Natural killer cell (primary cell): ENCODE results near the gene OGT. TPM values are rescaled to one million over a fixed set of nuclear protein-coding genes. Genes with fewer than 3 reads are reported as not detected.
A peak's percentile ranks its signal among the peaks of the same experiment; 100 is the strongest.

ENCODE experiments used
- ATAC-seq, 3 donors: fragments of 150-1000 bp in 2 of 3; fragments of 200-7000 bp in 1 of 3; cut with Tn5 transposase; 1 replicate in 1 of 3; 2 replicates in 2 of 3; pipeline ENCODE4 v1.10.0; 2021; ENCODE audit warnings: mild to moderate bottlenecking in 2 of 3, moderate library complexity in 2 of 3
- DNase-seq, 2 donors: peaks; one replicate each; pipeline versions ENCODE4 v3.0.0 to v3.0.0-alpha.2; 2013 to 2021; ENCODE audit warnings: mixed read lengths in 1 of 2
- H3K27ac ChIP-seq: one replicate; pipeline ENCODE4 v1.5.1; 2013; ENCODE audit warnings: mild to moderate bottlenecking, low read length
- H3K27me3 ChIP-seq: one replicate; pipeline ENCODE4 v1.6.1; 2013; ENCODE audit warnings: low read length; ENCODE audit not compliant: control insufficient read depth, insufficient read depth
- H3K36me3 ChIP-seq: one replicate; pipeline ENCODE4 v1.6.1; 2013; ENCODE audit warnings: low read length; ENCODE audit not compliant: control insufficient read depth, insufficient read depth
- H3K4me1 ChIP-seq: one replicate; pipeline ENCODE4 v1.6.1; 2013; ENCODE audit warnings: low read length; ENCODE audit not compliant: control insufficient read depth, insufficient read depth
- H3K4me3 ChIP-seq: one replicate; pipeline ENCODE4 v1.5.1; 2013; ENCODE audit warnings: low read length
- H3K9me3 ChIP-seq: one replicate; pipeline ENCODE4 v1.6.1; 2013; ENCODE audit warnings: low read length; ENCODE audit not compliant: control insufficient read depth, insufficient read depth
- H3K27ac Mint-ChIP-seq, 2 donors: one replicate each; pipeline ENCODE4 v1.8.0; 2022; ENCODE audit warnings: mild to moderate bottlenecking in 2 of 2, mixed read lengths in 2 of 2, moderate library complexity in 1 of 2
- H3K27me3 Mint-ChIP-seq, 2 donors: one replicate each; pipeline ENCODE4 v1.8.0; 2022; ENCODE audit warnings: low read depth in 2 of 2, mixed read lengths in 2 of 2
- H3K36me3 Mint-ChIP-seq: one replicate; pipeline ENCODE4 v1.8.0; 2022; ENCODE audit warnings: mixed read lengths
- H3K4me1 Mint-ChIP-seq, 2 donors: one replicate each; pipeline ENCODE4 v1.8.0; 2022; ENCODE audit warnings: mixed read lengths in 2 of 2
- H3K4me3 Mint-ChIP-seq: one replicate; pipeline ENCODE4 v1.8.0; 2022; ENCODE audit warnings: mild to moderate bottlenecking, moderate library complexity, mixed read lengths
- H3K9me3 Mint-ChIP-seq, 2 donors: one replicate each; pipeline ENCODE4 v1.8.0; 2022; ENCODE audit warnings: mixed read lengths in 2 of 2
- WGBS: methylation state at CpG from one replicate; pipeline ENCODE4 v1.1.7; 2013; ENCODE audit warnings: missing lambda C conversion rate; ENCODE audit not compliant: insufficient coverage; 5-methylcytosine and 5-hydroxymethylcytosine counted together
- intact Hi-C: fragments of 100-400 bp; cut with micrococcal nuclease; formaldehyde crosslinking; loops from one replicate; pipeline ENCODE4 v1.14.2; 2022
- total RNA-seq, 4 donors: library from RNA; stranded (reverse); fragments of 120-200 nt in 1 of 4; gene quantifications; one replicate each; pipeline versions ENCODE4 v1.2.3 to v1.2.4, GENCODE V29; 2013 to 2022
- TF ChIP-seq, protein P1 (sequence below): fragments of 200-600 bp; IDR thresholded peaks from one replicate; pipeline ENCODE4 v1.8.0; 2022; ENCODE audit warnings: antibody characterized with exemption

OGT gene
- total RNA-seq, 3 donors from 2014 or later (not counting 1 experiment from before 2014, with no cell fraction given): 489 to 721 (median 542) TPM

- Histone ChIP-seq H3K27ac (peak overlapping the region; percentile 86), H3K36me3 (peaks cover 20% of the 10 kb centered on the region), H3K4me3 (peak overlapping the region; percentile 53), H3K9me3 (no peaks in the 10 kb centered on the region), H3K27me3 (no peaks in the 10 kb centered on the region), H3K4me1 (peaks cover 82% of the 10 kb centered on the region)
- H3K27me3 Mint-ChIP-seq: no peaks in the 10 kb centered on the region
- WGBS: 18% methylated on average over 7 of the region's 8 CpGs
- intact Hi-C loops: loop anchor here (2.0 kb wide), 1 partner anchor 85 kb away; the partner anchor contains the start of gene OGT
- H3K9me3 Mint-ChIP-seq: no peaks in the 10 kb centered on the region
- TF ChIP-seq, protein P1, sequence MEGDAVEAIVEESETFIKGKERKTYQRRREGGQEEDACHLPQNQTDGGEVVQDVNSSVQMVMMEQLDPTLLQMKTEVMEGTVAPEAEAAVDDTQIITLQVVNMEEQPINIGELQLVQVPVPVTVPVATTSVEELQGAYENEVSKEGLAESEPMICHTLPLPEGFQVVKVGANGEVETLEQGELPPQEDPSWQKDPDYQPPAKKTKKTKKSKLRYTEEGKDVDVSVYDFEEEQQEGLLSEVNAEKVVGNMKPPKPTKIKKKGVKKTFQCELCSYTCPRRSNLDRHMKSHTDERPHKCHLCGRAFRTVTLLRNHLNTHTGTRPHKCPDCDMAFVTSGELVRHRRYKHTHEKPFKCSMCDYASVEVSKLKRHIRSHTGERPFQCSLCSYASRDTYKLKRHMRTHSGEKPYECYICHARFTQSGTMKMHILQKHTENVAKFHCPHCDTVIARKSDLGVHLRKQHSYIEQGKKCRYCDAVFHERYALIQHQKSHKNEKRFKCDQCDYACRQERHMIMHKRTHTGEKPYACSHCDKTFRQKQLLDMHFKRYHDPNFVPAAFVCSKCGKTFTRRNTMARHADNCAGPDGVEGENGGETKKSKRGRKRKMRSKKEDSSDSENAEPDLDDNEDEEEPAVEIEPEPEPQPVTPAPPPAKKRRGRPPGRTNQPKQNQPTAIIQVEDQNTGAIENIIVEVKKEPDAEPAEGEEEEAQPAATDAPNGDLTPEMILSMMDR: no peak
- ATAC-seq (no peak), DNase-seq (peak in 1 of 2 donors; percentile 28)
- H3K27ac Mint-ChIP-seq: peak overlapping the region; percentile 91 to 93
- peaks cover 65 to 67% of the 10 kb centered on the region in 2 donors for H3K4me1 Mint-ChIP-seq
- no peaks in the 10 kb centered on the region for H3K36me3 Mint-ChIP-seq
- H3K4me3 Mint-ChIP-seq: peak overlapping the region; percentile 90
Measured at GRCh38 chrX:71617742-71618141, 84.8 kb downstream of the OGT start.

DNA sequence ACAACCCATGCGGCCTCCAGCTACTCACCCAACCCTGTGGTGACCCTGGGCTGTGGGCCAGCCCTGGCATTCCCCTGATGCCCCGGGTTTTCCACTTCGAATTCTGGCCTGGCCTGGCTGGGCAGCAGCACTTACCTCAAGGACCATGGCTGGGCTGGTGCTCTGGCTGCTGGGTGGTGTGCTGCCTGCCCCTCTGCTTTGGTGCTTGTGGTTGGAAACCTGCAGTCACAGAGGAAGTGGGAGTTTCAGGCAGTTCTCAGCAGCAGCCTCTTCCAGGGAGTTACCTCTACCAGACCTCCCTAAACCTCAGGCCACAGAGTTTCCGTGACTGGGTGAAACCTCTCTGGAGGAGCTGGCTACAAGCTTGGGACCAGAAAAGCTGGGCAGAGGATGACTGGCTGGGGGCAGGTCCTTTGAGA, 85.4 kb downstream of the OGT start, which contains the start of gene CXCR3:
Gene CXCR3 (minus strand): TSS at position 209 of the 419 bp plus-strand sequence. CDS start 62 bp downstream, at position 147.
- H3K36me3 Mint-ChIP-seq: no peaks in the 10 kb centered on the region
- 0% methylated on average over 3 of the region's 4 CpGs for WGBS
- H3K27me3 Mint-ChIP-seq: no peaks in the 10 kb centered on the region
- ATAC-seq: peak; percentile 19 to 37 (median 37)
- H3K4me3 ChIP-seq: peak within 1 kb of the TSS; percentile 53
- peak within 1 kb of the TSS; percentile 86 for H3K27ac ChIP-seq
- H3K9me3 Mint-ChIP-seq: no peaks in the 10 kb centered on the region
- TF ChIP-seq, protein P1: no peak
- peaks cover 17% of the 10 kb centered on the region for H3K36me3 ChIP-seq
- H3K4me1 Mint-ChIP-seq: peaks cover 71 to 72% of the 10 kb centered on the region in 2 donors
- no peaks in the 10 kb centered on the region for H3K9me3 ChIP-seq
- DNase-seq: peak; percentile 36 to 73
- peaks cover 88% of the 10 kb centered on the region for H3K4me1 ChIP-seq
- H3K27ac Mint-ChIP-seq: peak within 1 kb of the TSS; percentile 91 to 93
- H3K4me3 Mint-ChIP-seq: peak within 1 kb of the TSS; percentile 90
- H3K27me3 ChIP-seq: no peaks in the 10 kb centered on the region
- intact Hi-C loops: loop anchor here (2.0 kb wide), 1 partner anchor 86 kb away; the partner anchor contains the start of gene OGT

DNA sequence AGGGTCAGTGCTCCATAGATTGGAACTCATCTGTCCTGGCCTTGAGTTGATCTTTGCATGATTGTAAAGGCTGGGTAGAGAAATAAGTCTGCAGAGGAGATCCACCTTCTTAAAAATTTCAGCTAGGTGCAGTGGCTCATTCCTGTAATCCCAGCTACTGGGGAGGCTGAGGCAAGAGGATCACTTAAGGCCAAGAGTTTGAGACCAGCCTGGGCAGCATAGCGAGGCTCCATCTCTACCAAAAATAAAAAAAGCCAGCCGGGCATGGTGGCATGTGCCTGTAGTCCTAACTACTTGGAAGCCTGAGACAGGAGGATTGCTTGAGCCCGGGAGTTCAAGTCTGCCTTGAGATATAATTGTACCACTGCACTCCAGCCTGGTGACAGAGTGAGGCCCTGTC, 85.9 kb downstream of the OGT start:
- peak overlapping the region; percentile 90 for H3K4me3 Mint-ChIP-seq
- H3K4me1 ChIP-seq: peaks cover 93% of the 10 kb centered on the region
- no peak for ATAC-seq
- no peaks in the 10 kb centered on the region for H3K9me3 Mint-ChIP-seq
- DNase-seq: no peak
- peak overlapping the region; percentile 86 for H3K27ac ChIP-seq
- intact Hi-C loops: loop anchor here (2.0 kb wide), 1 partner anchor 86 kb away; the partner anchor contains the start of gene OGT
- H3K36me3 ChIP-seq: peaks cover 13% of the 10 kb centered on the region
- TF ChIP-seq, protein P1: no peak
- no peaks in the 10 kb centered on the region for H3K9me3 ChIP-seq
- 41% methylated on average over 2 of the region's 3 CpGs for WGBS
- peak overlapping the region; percentile 53 for H3K4me3 ChIP-seq
- H3K36me3 Mint-ChIP-seq: no peaks in the 10 kb centered on the region
- no peaks in the 10 kb centered on the region for H3K27me3 Mint-ChIP-seq
- H3K27ac Mint-ChIP-seq: peak overlapping the region; percentile 91 to 93
- no peaks in the 10 kb centered on the region for H3K27me3 ChIP-seq
- peaks cover 76 to 77% of the 10 kb centered on the region in 2 donors for H3K4me1 Mint-ChIP-seq
